Loucy (cell line): ENCODE measurements around the gene TM9SF1.

ENCODE experiments used
- H2AFZ ChIP-seq: fragments of 200-600 bp; sonication (generic); 2 replicates; pipeline ENCODE4 v1.6.0; 2016; ENCODE audit warnings: antibody characterized with exemption, mild to moderate bottlenecking, low read length, moderate library complexity
- H3F3A ChIP-seq: fragments of 200-600 bp; 2 replicates; pipeline ENCODE4 v1.6.0; 2016; ENCODE audit warnings: antibody characterized with exemption, low read depth, mild to moderate bottlenecking
- H3K27me3 ChIP-seq: fragments of 200-600 bp; sonication (generic); 2 replicates; pipeline ENCODE4 v1.6.1; 2014; ENCODE audit warnings: low read length, mild to moderate bottlenecking; ENCODE audit not compliant: insufficient read depth, poor library complexity, severe bottlenecking
- H3K36me3 ChIP-seq: fragments of 200-600 bp; sonication (generic); 2 replicates; pipeline ENCODE4 v1.6.1; 2016; ENCODE audit warnings: low read length; ENCODE audit not compliant: insufficient read depth
- H3K4me1 ChIP-seq: fragments of 200-600 bp; sonication (generic); 2 replicates; pipeline ENCODE4 v1.5.1; 2014; ENCODE audit warnings: low read length, mild to moderate bottlenecking; ENCODE audit not compliant: insufficient read depth, poor library complexity, severe bottlenecking
- H3K4me2 ChIP-seq: fragments of 200-600 bp; sonication (generic); 2 replicates; pipeline ENCODE4 v1.6.0; 2014; ENCODE audit warnings: antibody characterized with exemption, low read length, low read depth, mild to moderate bottlenecking; ENCODE audit not compliant: poor library complexity, severe bottlenecking
- H3K4me3 ChIP-seq: fragments of 200-600 bp; sonication (generic); 2 replicates; pipeline ENCODE4 v1.5.1; 2014; ENCODE audit warnings: low read length, mild to moderate bottlenecking, mixed read lengths; ENCODE audit not compliant: poor library complexity, severe bottlenecking
- H3K79me2 ChIP-seq: fragments of 200-600 bp; sonication (generic); 2 replicates; pipeline ENCODE4 v1.6.1; 2014; ENCODE audit warnings: low read length; ENCODE audit not compliant: insufficient read depth
- H3K9ac ChIP-seq: fragments of 200-600 bp; sonication (generic); 2 replicates; pipeline ENCODE4 v1.6.0; 2014; ENCODE audit warnings: mild to moderate bottlenecking, low read depth, low read length, moderate library complexity; ENCODE audit not compliant: poor library complexity, severe bottlenecking
- H3K9me2 ChIP-seq: fragments of 200-600 bp; sonication (generic); replicated peaks from 2 replicates; pipeline ENCODE4 v1.6.1; 2016; ENCODE audit warnings: low read depth, low read length, mixed read lengths
- H3K9me3 ChIP-seq: fragments of 200-600 bp; sonication (generic); 2 replicates; pipeline ENCODE4 v1.6.1; 2014; ENCODE audit warnings: mild to moderate bottlenecking, antibody characterized with exemption, low read length, low read depth; ENCODE audit not compliant: insufficient read depth
- H4K20me1 ChIP-seq: fragments of 200-600 bp; sonication (generic); 2 replicates; pipeline ENCODE4 v1.6.0; 2014; ENCODE audit warnings: antibody characterized with exemption, low read length, mild to moderate bottlenecking; ENCODE audit not compliant: insufficient read depth, poor library complexity, severe bottlenecking
- CTCF ChIP-seq: fragments of 200-600 bp; sonication (generic); conservative IDR thresholded peaks from 2 replicates; pipeline ENCODE4 v1.5.1; 2014; ENCODE audit warnings: mild to moderate bottlenecking, antibody characterized with exemption, low read length
- EZH2phosphoT487 ChIP-seq: fragments of 200-600 bp; IDR thresholded peaks from 2 replicates; pipeline ENCODE4 v1.6.1; 2018; ENCODE audit warnings: antibody characterized with exemption, mild to moderate bottlenecking, moderate library complexity, borderline replicate concordance

TM9SF1 gene

GRCh38 chr14:24195186-24196070, at the start of gene TM9SF1:
TM9SF1 (minus strand) TSS chr14:24195441; CDS start chr14:24195019, 422 bp downstream.
- H3K9me2 ChIP-seq: no peaks in the 10 kb centered on the region
- H4K20me1 ChIP-seq: no peaks in the 10 kb centered on the region
- peaks cover 48% of the 10 kb centered on the region for H3K79me2 ChIP-seq
- no peaks in the 10 kb centered on the region for H3K36me3 ChIP-seq
- H3K9me3 ChIP-seq: no peaks in the 10 kb centered on the region
- H3K27me3 ChIP-seq: no peaks in the 10 kb centered on the region
- H3K4me2 ChIP-seq: peak within 1 kb of the TSS; percentile 99
- H3K4me3 ChIP-seq: peak within 1 kb of the TSS; percentile 92
- H3F3A ChIP-seq: no peaks in the 10 kb centered on the region
- peak within 1 kb of the TSS; percentile 96 for H2AFZ ChIP-seq
- TF ChIP-seq CTCF: no peak
- no peak for TF ChIP-seq EZH2phosphoT487
- H3K9ac ChIP-seq: peak within 1 kb of the TSS; percentile 92
- H3K4me1 ChIP-seq: peaks cover 24% of the 10 kb centered on the region

GRCh38 chr14:24243336-24243836, 48.1 kb upstream of the TM9SF1 start:
- peaks cover 32% of the 10 kb centered on the region for H3K79me2 ChIP-seq
- no peaks in the 10 kb centered on the region for H3K27me3 ChIP-seq
- H2AFZ ChIP-seq: peak overlapping the region; percentile 82; the same call in 1 of the 2 replicates
- H3K36me3 ChIP-seq: peaks cover 23% of the 10 kb centered on the region; the same call in 1 of the 2 replicates
- TF ChIP-seq EZH2phosphoT487 (no peak), CTCF (no peak)
- H3K9ac ChIP-seq: peak overlapping the region; percentile 86
- H3K9me2 ChIP-seq: no peaks in the 10 kb centered on the region
- peaks cover 36% of the 10 kb centered on the region for H3K4me1 ChIP-seq
- H3K4me3 ChIP-seq: peak overlapping the region; percentile 89
- H3K9me3 ChIP-seq: no peaks in the 10 kb centered on the region
- 0 out of 2 replicates have a peak, but pooled peaks cover 3% of the 10 kb centered on the region for H3F3A ChIP-seq
- peaks cover 20% of the 10 kb centered on the region for H4K20me1 ChIP-seq
- H3K4me2 ChIP-seq: peak overlapping the region; percentile 97

- peaks cover 35% of the 10 kb centered on the region for H3K79me2 ChIP-seq
- no peaks in the 10 kb centered on the region for H3K9me2 ChIP-seq
- peak overlapping the region; percentile 97 for H3K4me2 ChIP-seq
- H3K4me1 ChIP-seq: peaks cover 36% of the 10 kb centered on the region
- H3K27me3 ChIP-seq: no peaks in the 10 kb centered on the region
- peak overlapping the region; percentile 86 for H3K9ac ChIP-seq
- TF ChIP-seq CTCF: peak; percentile 32; the same call in 1 of the 2 replicates
- TF ChIP-seq EZH2phosphoT487: no peak
- peaks cover 20% of the 10 kb centered on the region for H4K20me1 ChIP-seq
- H2AFZ ChIP-seq: peak overlapping the region; percentile 82
- peaks cover 37% of the 10 kb centered on the region; the same call in 1 of the 2 replicates for H3K36me3 ChIP-seq
- peak overlapping the region; percentile 89 for H3K4me3 ChIP-seq
- no peaks in the 10 kb centered on the region for H3K9me3 ChIP-seq
- H3F3A ChIP-seq: 0 out of 2 replicates have a peak, but pooled peaks cover 3% of the 10 kb centered on the region
Measured at GRCh38 chr14:24241829-24242443, 46.7 kb upstream of the TM9SF1 start.
